ENCODE results near the gene ZNF616. TPM values are rescaled to one million over a fixed set of nuclear protein-coding genes. Genes with fewer than 3 reads are reported as not detected.

The ZNF616 gene
- total RNA-seq, 1 donor: 9.8 TPM

- peaks cover 47% of the 10 kb centered on the region for H3K79me2 ChIP-seq (ENCODE audit: insufficient read depth, low read length)
- no peak overlapping the region for H3K27ac ChIP-seq (ENCODE audit: low read depth, low read length)
- DNase-seq (ENCODE audit: insufficient read length, low spot score, missing footprints): no peak
- no peaks in the 10 kb centered on the region for H4K20me1 ChIP-seq (ENCODE audit: insufficient read depth, low read length)
- no peaks in the 10 kb centered on the region for H3K27me3 ChIP-seq (ENCODE audit: insufficient read depth, low read length)
- peaks cover 92% of the 10 kb centered on the region for H3K36me3 ChIP-seq (ENCODE audit: insufficient read depth, low read length)
- no peak overlapping the region for H2AFZ ChIP-seq (ENCODE audit: low read length)
- TF ChIP-seq, protein P1, sequence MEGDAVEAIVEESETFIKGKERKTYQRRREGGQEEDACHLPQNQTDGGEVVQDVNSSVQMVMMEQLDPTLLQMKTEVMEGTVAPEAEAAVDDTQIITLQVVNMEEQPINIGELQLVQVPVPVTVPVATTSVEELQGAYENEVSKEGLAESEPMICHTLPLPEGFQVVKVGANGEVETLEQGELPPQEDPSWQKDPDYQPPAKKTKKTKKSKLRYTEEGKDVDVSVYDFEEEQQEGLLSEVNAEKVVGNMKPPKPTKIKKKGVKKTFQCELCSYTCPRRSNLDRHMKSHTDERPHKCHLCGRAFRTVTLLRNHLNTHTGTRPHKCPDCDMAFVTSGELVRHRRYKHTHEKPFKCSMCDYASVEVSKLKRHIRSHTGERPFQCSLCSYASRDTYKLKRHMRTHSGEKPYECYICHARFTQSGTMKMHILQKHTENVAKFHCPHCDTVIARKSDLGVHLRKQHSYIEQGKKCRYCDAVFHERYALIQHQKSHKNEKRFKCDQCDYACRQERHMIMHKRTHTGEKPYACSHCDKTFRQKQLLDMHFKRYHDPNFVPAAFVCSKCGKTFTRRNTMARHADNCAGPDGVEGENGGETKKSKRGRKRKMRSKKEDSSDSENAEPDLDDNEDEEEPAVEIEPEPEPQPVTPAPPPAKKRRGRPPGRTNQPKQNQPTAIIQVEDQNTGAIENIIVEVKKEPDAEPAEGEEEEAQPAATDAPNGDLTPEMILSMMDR (IDR thresholded peaks at IDR 0.05; ENCODE audit: extremely low read depth, low read depth, low read length): no peak
- H3K4me1 ChIP-seq (ENCODE audit: insufficient read depth, low read length): no peaks in the 10 kb centered on the region
- peaks cover 51% of the 10 kb centered on the region for H3K9me3 ChIP-seq (ENCODE audit: low read depth, low read length)
- H3K4me3 ChIP-seq (ENCODE audit: insufficient read depth, low read length): no peak overlapping the region
- H3K4me2 ChIP-seq (ENCODE audit: insufficient read depth, low read length): no peak overlapping the region
These were observed 70.1 kb downstream of the ZNF616 start for GRCh38 chr19:52069653-52070052.

GRCh38 chr19:52066258-52066863 lies 73.4 kb downstream of the ZNF616 start:
- Histone ChIP-seq H3K9me3 (ENCODE audit: low read depth, low read length) (peaks cover 58% of the 10 kb centered on the region), H4K20me1 (ENCODE audit: insufficient read depth, low read length) (no peaks in the 10 kb centered on the region), H3K79me2 (ENCODE audit: insufficient read depth, low read length) (peaks cover 31% of the 10 kb centered on the region), H3K4me2 (ENCODE audit: insufficient read depth, low read length) (no peak overlapping the region), H2AFZ (ENCODE audit: low read length) (no peak overlapping the region), H3K36me3 (ENCODE audit: insufficient read depth, low read length) (peaks cover 81% of the 10 kb centered on the region), H3K27ac (ENCODE audit: low read depth, low read length) (no peak overlapping the region), H3K4me3 (ENCODE audit: insufficient read depth, low read length) (peak overlapping the region; percentile 18), H3K27me3 (ENCODE audit: insufficient read depth, low read length) (no peaks in the 10 kb centered on the region), H3K4me1 (ENCODE audit: insufficient read depth, low read length) (no peaks in the 10 kb centered on the region)
- TF ChIP-seq, protein P1 (IDR thresholded peaks at IDR 0.05; ENCODE audit: extremely low read depth, low read depth, low read length): no peak
- no peak for DNase-seq (ENCODE audit: insufficient read length, low spot score, missing footprints)

- Histone ChIP-seq H3K36me3 (ENCODE audit: insufficient read depth, low read length) (peaks cover 72% of the 10 kb centered on the region), H3K27me3 (ENCODE audit: insufficient read depth, low read length) (no peaks in the 10 kb centered on the region), H3K4me3 (ENCODE audit: insufficient read depth, low read length) (no peak overlapping the region), H3K4me2 (ENCODE audit: insufficient read depth, low read length) (no peak overlapping the region), H2AFZ (ENCODE audit: low read length) (no peak overlapping the region), H3K79me2 (ENCODE audit: insufficient read depth, low read length) (peaks cover 24% of the 10 kb centered on the region), H3K4me1 (ENCODE audit: insufficient read depth, low read length) (no peaks in the 10 kb centered on the region), H4K20me1 (ENCODE audit: insufficient read depth, low read length) (no peaks in the 10 kb centered on the region), H3K27ac (ENCODE audit: low read depth, low read length) (no peak overlapping the region), H3K9me3 (ENCODE audit: low read depth, low read length) (peaks cover 60% of the 10 kb centered on the region)
- DNase-seq (ENCODE audit: insufficient read length, low spot score, missing footprints): no peak
- TF ChIP-seq, protein P1 (IDR thresholded peaks at IDR 0.05; ENCODE audit: extremely low read depth, low read depth, low read length): no peak
These were observed 74.3 kb downstream of the ZNF616 start for GRCh38 chr19:52065399-52065798.

Small RNAs within 50 kb of the gene (small RNA-seq; reads per million reads assigned to genes)
- 1.0 reads per million, percentile 30 among the genes with 10 or more reads in this experiment for gene RPL37P23

Other genes starting within 250 kb of the ZNF616 start
- 5.4 and 7.7 TPM in 2 replicates for gene ZNF649, start 234.9 kb downstream of the ZNF616 start, total RNA-seq
- 6.5 and 8.0 TPM in 2 replicates for gene ZNF613, start 212.5 kb downstream of the ZNF616 start, total RNA-seq
- 11.5 and 13.8 TPM in 2 replicates for gene ZNF350, start 153.1 kb downstream of the ZNF616 start, total RNA-seq
- gene ZNF615, start 131.7 kb downstream of the ZNF616 start, total RNA-seq: 10.9 and 13.0 TPM in 2 replicates
- gene ZNF614, start 111.6 kb downstream of the ZNF616 start, total RNA-seq: 9.1 and 9.4 TPM in 2 replicates
- gene ZNF432, start 91.1 kb downstream of the ZNF616 start, total RNA-seq: 8.8 and 11.9 TPM in 2 replicates
- 27.9 and 30.9 TPM in 2 replicates for gene ZNF841, start 44.2 kb downstream of the ZNF616 start, total RNA-seq
- gene ZNF836, start 31.7 kb upstream of the ZNF616 start, total RNA-seq: 11.9 and 21.2 TPM in 2 replicates
- 151 and 183 TPM in 2 replicates for gene PPP2R1A, start 50.1 kb upstream of the ZNF616 start, total RNA-seq
- 11.2 and 16.5 TPM in 2 replicates for gene ZNF766, start 129.6 kb upstream of the ZNF616 start, total RNA-seq
- gene ZNF480, start 157.2 kb upstream of the ZNF616 start, total RNA-seq: 9.4 and 10.3 TPM in 2 replicates
- gene ZNF610, start 196.3 kb upstream of the ZNF616 start, total RNA-seq: 2.9 and 3.3 TPM in 2 replicates
- gene ZNF880, start 230.0 kb upstream of the ZNF616 start, total RNA-seq: 18.5 and 27.1 TPM in 2 replicates

All from osteoblast (primary cell).